ENCODE results near the gene NECAP2. TPM values are rescaled to one million over a fixed set of nuclear protein-coding genes. Genes with fewer than 3 reads are reported as not detected.
A peak's percentile ranks its signal among the peaks of the same experiment; 100 is the strongest.
"Not testable (repeated sequence)": the region's sequence is repeated elsewhere in the genome, so short reads cannot be mapped to it uniquely, and the experiment has no call there.

NECAP2 gene
- total RNA-seq, 1 donor from 2014 or later, result 14.9 TPM

GRCh38 chr1:16498573-16499413 lies 58.3 kb downstream of the NECAP2 start:
- Histone ChIP-seq H3K27me3 (ENCODE audit: low read depth) (no peaks in the 10 kb centered on the region), H3K9me3 (replicated peaks) (no peaks in the 10 kb centered on the region), H3K4me3 (peak overlapping the region; percentile 76), H3K27ac (replicated peaks) (peak overlapping the region; percentile 92), H3K4me1 (peaks cover 25% of the 10 kb centered on the region), H3K36me3 (no peaks in the 10 kb centered on the region)
- TF ChIP-seq, protein P1, sequence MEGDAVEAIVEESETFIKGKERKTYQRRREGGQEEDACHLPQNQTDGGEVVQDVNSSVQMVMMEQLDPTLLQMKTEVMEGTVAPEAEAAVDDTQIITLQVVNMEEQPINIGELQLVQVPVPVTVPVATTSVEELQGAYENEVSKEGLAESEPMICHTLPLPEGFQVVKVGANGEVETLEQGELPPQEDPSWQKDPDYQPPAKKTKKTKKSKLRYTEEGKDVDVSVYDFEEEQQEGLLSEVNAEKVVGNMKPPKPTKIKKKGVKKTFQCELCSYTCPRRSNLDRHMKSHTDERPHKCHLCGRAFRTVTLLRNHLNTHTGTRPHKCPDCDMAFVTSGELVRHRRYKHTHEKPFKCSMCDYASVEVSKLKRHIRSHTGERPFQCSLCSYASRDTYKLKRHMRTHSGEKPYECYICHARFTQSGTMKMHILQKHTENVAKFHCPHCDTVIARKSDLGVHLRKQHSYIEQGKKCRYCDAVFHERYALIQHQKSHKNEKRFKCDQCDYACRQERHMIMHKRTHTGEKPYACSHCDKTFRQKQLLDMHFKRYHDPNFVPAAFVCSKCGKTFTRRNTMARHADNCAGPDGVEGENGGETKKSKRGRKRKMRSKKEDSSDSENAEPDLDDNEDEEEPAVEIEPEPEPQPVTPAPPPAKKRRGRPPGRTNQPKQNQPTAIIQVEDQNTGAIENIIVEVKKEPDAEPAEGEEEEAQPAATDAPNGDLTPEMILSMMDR (IDR thresholded peaks at IDR 0.05; ENCODE audit: borderline replicate concordance), result peak; percentile 35
- peak; percentile 92 for DNase-seq
- intact Hi-C loops (cut with micrococcal nuclease), result no loop called here

GRCh38 chr1:16500466-16500865 lies 59.9 kb downstream of the NECAP2 start:
- H3K27me3 ChIP-seq (ENCODE audit: low read depth); H3K4me3 ChIP-seq; H3K36me3 ChIP-seq; DNase-seq; H3K9me3 ChIP-seq (replicated peaks); intact Hi-C loops (cut with micrococcal nuclease); H3K27ac ChIP-seq (replicated peaks): not testable (repeated sequence)
- peaks cover 25% of the 10 kb centered on the region for H3K4me1 ChIP-seq

GRCh38 chr1:16500975-16501374 lies 60.5 kb downstream of the NECAP2 start:
- H3K36me3 ChIP-seq; H3K27ac ChIP-seq (replicated peaks); intact Hi-C loops (cut with micrococcal nuclease); H3K27me3 ChIP-seq (ENCODE audit: low read depth); DNase-seq; H3K9me3 ChIP-seq (replicated peaks); H3K4me3 ChIP-seq: not testable (repeated sequence)
- peaks cover 25% of the 10 kb centered on the region for H3K4me1 ChIP-seq

GRCh38 chr1:16501446-16501845 lies 60.9 kb downstream of the NECAP2 start:
- H3K4me3 ChIP-seq; DNase-seq; H3K9me3 ChIP-seq (replicated peaks); H3K36me3 ChIP-seq; H3K27ac ChIP-seq (replicated peaks); intact Hi-C loops (cut with micrococcal nuclease); H3K27me3 ChIP-seq (ENCODE audit: low read depth): not testable (repeated sequence)
- H3K4me1 ChIP-seq, result peaks cover 25% of the 10 kb centered on the region

- Histone ChIP-seq H3K4me3 (no peak overlapping the region), H3K36me3 (no peaks in the 10 kb centered on the region), H3K27ac (replicated peaks) (no peak overlapping the region), H3K4me1 (peaks cover 18% of the 10 kb centered on the region), H3K9me3 (replicated peaks) (peaks cover 6% of the 10 kb centered on the region), H3K27me3 (ENCODE audit: low read depth) (no peaks in the 10 kb centered on the region)
- TF ChIP-seq, protein P1 (IDR thresholded peaks at IDR 0.05; ENCODE audit: borderline replicate concordance), result no peak
- DNase-seq, result no peak
- intact Hi-C loops (cut with micrococcal nuclease), result no loop called here
Measured at GRCh38 chr1:16503494-16503893, 63.0 kb downstream of the NECAP2 start.

DNA sequence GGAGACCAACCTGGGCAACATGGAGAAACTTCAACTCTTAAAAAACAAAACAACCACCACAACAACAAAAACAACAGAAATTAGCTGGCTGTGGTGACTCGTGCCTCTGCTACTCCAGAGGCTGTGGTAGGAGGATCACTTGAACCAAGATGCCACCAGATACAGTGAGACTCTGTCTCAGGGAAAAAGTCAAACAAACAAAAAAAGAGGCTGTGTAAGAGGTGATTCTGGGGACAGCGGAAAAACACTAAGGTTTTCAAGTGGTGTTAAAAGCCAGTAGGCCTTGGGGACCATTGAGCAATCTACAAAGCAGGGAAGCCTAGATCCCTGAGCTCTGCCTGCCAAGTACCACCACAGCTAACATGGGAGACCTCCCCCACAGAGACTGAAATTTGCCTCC lies 65.3 kb downstream of the NECAP2 start:
- H3K9me3 ChIP-seq (replicated peaks); H3K36me3 ChIP-seq; intact Hi-C loops (cut with micrococcal nuclease); H3K27me3 ChIP-seq (ENCODE audit: low read depth); H3K4me1 ChIP-seq; H3K4me3 ChIP-seq; H3K27ac ChIP-seq (replicated peaks); DNase-seq: not testable (repeated sequence)

DNA sequence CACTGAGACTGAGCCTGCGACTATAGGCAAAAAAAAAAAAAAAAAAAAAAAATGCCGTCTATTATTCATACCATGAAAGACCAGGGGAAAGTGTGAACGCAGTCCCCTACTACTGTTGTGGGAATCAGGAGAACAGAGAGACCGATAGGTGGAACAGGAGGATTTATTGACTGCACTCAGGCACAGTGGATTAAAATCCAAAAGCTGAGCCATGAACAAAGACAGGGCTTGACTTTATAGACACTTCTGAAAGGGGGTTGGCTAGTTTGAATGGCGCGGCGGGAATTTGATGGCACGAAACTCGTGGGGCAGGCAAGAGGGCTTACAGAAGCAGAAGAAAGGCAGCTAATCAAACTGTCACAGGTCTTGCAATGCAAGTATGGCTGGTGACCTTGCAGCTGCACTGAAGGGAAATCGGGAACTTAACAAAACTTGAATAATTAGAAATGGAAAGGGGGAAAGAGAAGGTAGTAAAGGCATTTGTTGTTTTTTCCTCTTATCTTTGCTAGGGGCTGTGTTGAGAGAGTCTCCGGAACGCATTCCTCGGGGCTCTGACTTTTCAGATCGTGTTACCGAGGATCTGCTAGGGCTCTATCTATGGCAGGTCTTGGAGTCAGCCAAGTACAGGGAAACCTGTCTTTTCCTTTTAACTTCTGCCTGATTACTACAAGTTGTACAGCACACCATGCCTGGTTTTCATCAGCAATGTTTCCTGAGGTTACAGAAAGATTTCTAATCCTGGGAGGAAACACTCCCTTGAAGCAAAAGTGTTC lies 66.0 kb downstream of the NECAP2 start:
- H3K4me3 ChIP-seq; H3K4me1 ChIP-seq; DNase-seq; intact Hi-C loops (cut with micrococcal nuclease); H3K27ac ChIP-seq (replicated peaks); H3K27me3 ChIP-seq (ENCODE audit: low read depth); H3K9me3 ChIP-seq (replicated peaks); H3K36me3 ChIP-seq: not testable (repeated sequence)

- H3K4me1 ChIP-seq; H3K27me3 ChIP-seq (ENCODE audit: low read depth); H3K4me3 ChIP-seq; H3K27ac ChIP-seq (replicated peaks); H3K36me3 ChIP-seq; DNase-seq; intact Hi-C loops (cut with micrococcal nuclease); H3K9me3 ChIP-seq (replicated peaks): not testable (repeated sequence)
Measured at GRCh38 chr1:16508861-16509445, 68.4 kb downstream of the NECAP2 start.

Other genes with a start within 250 kb of the NECAP2 start
- gene ARHGEF19, start 228.1 kb upstream of the NECAP2 start, total RNA-seq, result 2.2 TPM
- gene CPLANE2, start 203.5 kb upstream of the NECAP2 start, total RNA-seq, result 9.7 TPM
- gene FBXO42, start 88.2 kb upstream of the NECAP2 start, total RNA-seq, result 18.6 TPM
- 97.3 TPM for gene SZRD1, start 73.5 kb upstream of the NECAP2 start, total RNA-seq
- not detected for gene SPATA21, start 3.3 kb upstream of the NECAP2 start, total RNA-seq
- gene RNU1-1, start 73.6 kb downstream of the NECAP2 start, total RNA-seq, result 6,072 TPM
- 9.7 TPM for gene NBPF1, start 172.8 kb downstream of the NECAP2 start, total RNA-seq
- gene RNU1-3, start 226.2 kb downstream of the NECAP2 start, total RNA-seq, result 6,072 TPM

Measured in left ventricle myocardium inferior (tissue), 1 donor.